Uterus (tissue), 4 donors: ENCODE results near the gene SCAMP4. TPM values are rescaled to one million over a fixed set of nuclear protein-coding genes. Genes with fewer than 3 reads are reported as not detected.

Source experiments
- DNase-seq, 2 donors: peaks; one replicate each; pipeline ENCODE4 v3.0.0-alpha.2; 2019 to 2020
- H3K27ac ChIP-seq, 2 donors: fragments of 200-600 bp; sonication (generic); 1 replicate in 1 of 2; 2 replicates in 1 of 2; pipeline ENCODE4 v1.5.1; 2016 to 2018
- H3K27me3 ChIP-seq, 2 donors: fragments of 200-600 bp; sonication (generic); one replicate each; pipeline ENCODE4 v1.5.1; 2018 to 2019; ENCODE audit warnings: control low read depth in 1 of 2
- H3K36me3 ChIP-seq, 2 donors: fragments of 200-600 bp; sonication (generic); one replicate each; pipeline ENCODE4 v1.5.1; 2019; ENCODE audit warnings: control low read depth in 1 of 2
- H3K4me1 ChIP-seq, 2 donors: fragments of 200-600 bp; sonication (generic); one replicate each; pipeline ENCODE4 v1.5.1; 2018 to 2019; ENCODE audit warnings: control low read depth in 1 of 2
- H3K4me3 ChIP-seq, 2 donors: fragments of 200-600 bp; sonication (generic); 1 replicate in 1 of 2; 2 replicates in 1 of 2; pipeline ENCODE4 v1.5.1; 2018 to 2019; ENCODE audit warnings: mild to moderate bottlenecking in 1 of 2
- H3K9me3 ChIP-seq, 2 donors: fragments of 200-600 bp; sonication (generic); one replicate each; pipeline ENCODE4 v1.5.1; 2019; ENCODE audit warnings: control low read depth in 1 of 2
- CTCF ChIP-seq, 4 experiments: fragments of 200-600 bp in 2 of 4; fragments of 450-650 bp in 2 of 4; sonication (generic) in 2 of 4; IDR thresholded peaks; one replicate each; pipeline ENCODE4 v1.5.1; 2016 to 2019; ENCODE audit warnings: antibody characterized with exemption in 4 of 4, mild to moderate bottlenecking in 2 of 4, moderate library complexity in 1 of 4
- POLR2A ChIP-seq, 2 donors: fragments of 450-650 bp; IDR thresholded peaks; one replicate each; pipeline ENCODE4 v1.6.1; 2016; ENCODE audit warnings: antibody characterized with exemption in 2 of 2, mild to moderate bottlenecking in 1 of 2, moderate library complexity in 1 of 2
- intact Hi-C: fragments of 100-400 bp; cut with DNase I; formaldehyde crosslinking; loops from one replicate; pipeline ENCODE4 v1.15.1; 2023; ENCODE audit warnings: low total_unique reads
- total RNA-seq, 4 donors: library from RNA; depleted of rRNA in 3 of 4; stranded (reverse); fragments of >200 nt in 3 of 4; gene quantifications; one replicate each; pipeline versions ENCODE4 v1.1.0 to v1.2.4, GENCODE V29; 2014 to 2023
- donor health status: DM: yes; HTN: yes; CAD: no.

The SCAMP4 gene
- total RNA-seq, 4 donors from 2014 or later: 9.5 to 68.9 (median 28.0) TPM

- TF ChIP-seq POLR2A (IDR thresholded peaks at IDR 0.05) (no peak), CTCF (IDR thresholded peaks at IDR 0.05) (no peak)
- Histone ChIP-seq H3K36me3 (no peaks in the 10 kb centered on the region), H3K9me3 (no peaks in the 10 kb centered on the region), H3K4me3 (no peak overlapping the region), H3K27ac (no peak overlapping the region), H3K4me1 (peaks cover 0 to 4% of the 10 kb centered on the region in 2 donors), H3K27me3 (no peaks in the 10 kb centered on the region)
- DNase-seq: no peak
- intact Hi-C loops: no loop called here
Observed at GRCh38 chr19:1957562-1958248, 52.5 kb downstream of the SCAMP4 start.

- intact Hi-C loops: no loop called here
- H3K9me3 ChIP-seq: no peaks in the 10 kb centered on the region
- no peak overlapping the region for H3K4me3 ChIP-seq
- no peak overlapping the region for H3K27ac ChIP-seq
- no peaks in the 10 kb centered on the region for H3K27me3 ChIP-seq
- H3K36me3 ChIP-seq: no peaks in the 10 kb centered on the region
- peaks cover 0 to 4% of the 10 kb centered on the region in 2 donors for H3K4me1 ChIP-seq
- DNase-seq: no peak
- TF ChIP-seq CTCF (IDR thresholded peaks at IDR 0.05) (no peak), POLR2A (IDR thresholded peaks at IDR 0.05) (no peak)
Observed at GRCh38 chr19:1959928-1960589, 54.9 kb downstream of the SCAMP4 start.

GRCh38 chr19:1961000-1961883 lies 56.0 kb downstream of the SCAMP4 start:
- no peak for DNase-seq
- H3K27ac ChIP-seq: peak overlapping the region; percentile 60 to 62
- no peaks in the 10 kb centered on the region for H3K9me3 ChIP-seq
- H3K4me1 ChIP-seq: peaks cover 0 to 4% of the 10 kb centered on the region in 2 donors
- H3K36me3 ChIP-seq: no peaks in the 10 kb centered on the region
- intact Hi-C loops: no loop called here
- no peak overlapping the region for H3K4me3 ChIP-seq
- H3K27me3 ChIP-seq: no peaks in the 10 kb centered on the region
- no peak for TF ChIP-seq CTCF (IDR thresholded peaks at IDR 0.05)
- no peak for TF ChIP-seq POLR2A (IDR thresholded peaks at IDR 0.05)

GRCh38 chr19:1962674-1963073 lies 57.5 kb downstream of the SCAMP4 start:
- H3K27me3 ChIP-seq: no peaks in the 10 kb centered on the region
- no peak overlapping the region for H3K27ac ChIP-seq
- peaks cover 0 to 4% of the 10 kb centered on the region in 2 donors for H3K4me1 ChIP-seq
- no peak for TF ChIP-seq CTCF (IDR thresholded peaks at IDR 0.05)
- TF ChIP-seq POLR2A (IDR thresholded peaks at IDR 0.05): no peak
- no peaks in the 10 kb centered on the region for H3K9me3 ChIP-seq
- H3K4me3 ChIP-seq: no peak overlapping the region
- intact Hi-C loops: no loop called here
- no peak for DNase-seq
- no peaks in the 10 kb centered on the region for H3K36me3 ChIP-seq
